A549 (cell line): Measurements from ENCODE around the gene R3HDM2. TPM values are rescaled to one million over a fixed set of nuclear protein-coding genes. Genes with fewer than 3 reads are reported as not detected.

Source experiments
- ATAC-seq, 2 experiments: fragments of 200-7000 bp in 1 of 2; fragments of >200 bp in 1 of 2; cut with Nextera tagmentation in 1 of 2; cut with Tn5 transposase in 1 of 2; 3 replicates each; pipeline versions ENCODE4 v1.8.0 to v1.9.1; 2018 to 2020; ENCODE audit warnings: mild to moderate bottlenecking in 1 of 2, moderate library complexity in 1 of 2
- CTCF ChIA-PET: fragments of 300-600 bp; sonication (Branson Sonifier 250); formaldehyde crosslinking; extraction: SDS; loops from one replicate; lab custom pipeline; 2021; ENCODE audit warnings: antibody characterized with exemption, inconsistent platforms; lab: Yijun Ruan, JAX
- POLR2A ChIA-PET: fragments of 350-600 bp; formaldehyde crosslinking; extraction: SDS; loops from one replicate; lab custom pipeline; 2021; ENCODE audit warnings: antibody characterized with exemption, inconsistent platforms; lab: Yijun Ruan, JAX
- DNase-seq, 2 experiments: peaks; one replicate each; pipeline versions ENCODE4 v3.0.0 to v3.0.0-alpha.2; 2011 to 2016; ENCODE audit warnings: low read depth in 1 of 2, low spot score in 1 of 2
- FAIRE-seq: peaks from 2 replicates; lab custom pipeline; 2011; peaks lifted over from hg19 to GRCh38; lab: Jason Lieb, UNC
- H3K27ac ChIP-seq, 2 experiments: fragments of >200 bp; sonication (Bioruptor Twin); formaldehyde crosslinking; 3 replicates each; pipeline ENCODE4 v1.5.1; 2016 to 2017
- H3K4me1 ChIP-seq: fragments of >200 bp; sonication (Bioruptor Twin); formaldehyde crosslinking; 3 replicates; pipeline ENCODE4 v1.6.1; 2016
- H3K4me2 ChIP-seq: fragments of >200 bp; sonication (Bioruptor Twin); formaldehyde crosslinking; 3 replicates; pipeline ENCODE4 v1.6.1; 2016
- H3K4me3 ChIP-seq: fragments of >200 bp; sonication (Bioruptor Twin); formaldehyde crosslinking; 3 replicates; pipeline ENCODE4 v1.5.1; 2016
- H3K9me3 ChIP-seq: fragments of >200 bp; sonication (Bioruptor Twin); formaldehyde crosslinking; 3 replicates; pipeline ENCODE4 v1.6.1; 2016
- CHD4 ChIP-seq: fragments of 200-600 bp; sonication (generic); IDR thresholded peaks from 2 replicates; pipeline ENCODE4 v1.6.1; 2016; ENCODE audit warnings: antibody characterized with exemption, mild to moderate bottlenecking, borderline replicate concordance
- FOXS1 ChIP-seq: fragments of 250-450 bp; sonication (Bioruptor Pico); IDR thresholded peaks from 2 replicates; pipeline ENCODE4 v1.5.0; 2020; ENCODE audit warnings: mild to moderate bottlenecking, moderate library complexity
- HDAC2 ChIP-seq: fragments of 200-600 bp; sonication (generic); IDR thresholded peaks from 2 replicates; pipeline ENCODE4 v1.6.1; 2016
- HOXA7 ChIP-seq: fragments of 250-450 bp; sonication (Bioruptor Pico); IDR thresholded peaks from 2 replicates; pipeline ENCODE4 v1.5.0; 2020; ENCODE audit warnings: mild to moderate bottlenecking, moderate library complexity
- HOXB5 ChIP-seq: fragments of 250-450 bp; sonication (Bioruptor Pico); IDR thresholded peaks from 2 replicates; pipeline ENCODE4 v1.5.0; 2020; ENCODE audit warnings: mild to moderate bottlenecking, moderate library complexity
- JUNB ChIP-seq: fragments of >200 bp; sonication (Bioruptor Twin); formaldehyde crosslinking; IDR thresholded peaks from 2 replicates; pipeline ENCODE4 v1.6.1; 2016
- KDM1A ChIP-seq: fragments of 200-600 bp; sonication (generic); IDR thresholded peaks from 2 replicates; pipeline ENCODE4 v1.6.1; 2016; ENCODE audit warnings: low read depth, mild to moderate bottlenecking
- KDM5A ChIP-seq: fragments of 200-600 bp; sonication (generic); IDR thresholded peaks from 2 replicates; pipeline ENCODE4 v1.6.1; 2016; ENCODE audit warnings: antibody characterized with exemption, mild to moderate bottlenecking
- MAFK ChIP-seq: fragments of 450-650 bp; IDR thresholded peaks from 2 replicates; pipeline ENCODE4 v1.6.1; 2014; ENCODE audit not compliant: partially characterized antibody
- NR3C1 ChIP-seq: fragments of >200 bp; sonication (Bioruptor Twin); formaldehyde crosslinking; IDR thresholded peaks from 3 replicates; pipeline ENCODE4 v1.6.1; 2017
- PHF8 ChIP-seq: fragments of 200-600 bp; sonication (generic); IDR thresholded peaks from 2 replicates; pipeline ENCODE4 v1.6.1; 2016; ENCODE audit warnings: low read depth, mild to moderate bottlenecking, antibody characterized with exemption, moderate library complexity, borderline replicate concordance
- POLR2AphosphoS2 ChIP-seq: conservative IDR thresholded peaks from 2 replicates; pipeline ENCODE4 v1.6.1; 2012; ENCODE audit warnings: low read length, improper control_type of control experiment, inconsistent platforms
- RAD21 ChIP-seq, 2 experiments: fragments of >200 bp in 1 of 2; sonication (Bioruptor Twin) in 1 of 2; formaldehyde crosslinking in 1 of 2; IDR thresholded peaks in 1 of 2; conservative IDR thresholded peaks in 1 of 2; 2 replicates in 1 of 2; 3 replicates in 1 of 2; pipeline ENCODE4 v1.6.1; 2012 to 2018; ENCODE audit warnings: inconsistent platforms in 1 of 2
- RFX5 ChIP-seq: fragments of 450-650 bp; IDR thresholded peaks from 2 replicates; pipeline ENCODE4 v1.7.1; 2014; ENCODE audit warnings: antibody characterized with exemption, mild to moderate bottlenecking, moderate library complexity
- RNF2 ChIP-seq: fragments of 200-600 bp; sonication (generic); IDR thresholded peaks from 2 replicates; pipeline ENCODE4 v1.6.1; 2016; ENCODE audit warnings: low read depth, mild to moderate bottlenecking, antibody characterized with exemption, moderate library complexity, borderline replicate concordance
- SREBF2 ChIP-seq: fragments of 450-650 bp; IDR thresholded peaks from 2 replicates; pipeline ENCODE4 v1.6.1; 2014; ENCODE audit warnings: mild to moderate bottlenecking, moderate library complexity
- TP53 ChIP-seq: fragments of 250-450 bp; sonication (Bioruptor Pico); IDR thresholded peaks from 2 replicates; pipeline ENCODE4 v1.5.0; 2021; ENCODE audit warnings: mild to moderate bottlenecking, moderate library complexity
- ZC3H11A ChIP-seq: fragments of 450-650 bp; IDR thresholded peaks from 2 replicates; pipeline ENCODE4 v1.6.1; 2014; ENCODE audit warnings: antibody characterized with exemption, mild to moderate bottlenecking
- ZFP36 ChIP-seq: fragments of 450-650 bp; IDR thresholded peaks from 2 replicates; pipeline ENCODE4 v1.6.1; 2014; ENCODE audit warnings: borderline replicate concordance; ENCODE audit not compliant: partially characterized antibody
- ZNF302 ChIP-seq: fragments of 250-450 bp; sonication (Bioruptor Pico); IDR thresholded peaks from 2 replicates; pipeline ENCODE4 v1.9.0; 2021; ENCODE audit warnings: inconsistent platforms, mild to moderate bottlenecking, moderate library complexity
- ZSCAN20 ChIP-seq: fragments of 250-450 bp; sonication (Bioruptor Pico); IDR thresholded peaks from 2 replicates; pipeline ENCODE4 v1.8.0; 2022; ENCODE audit warnings: mild to moderate bottlenecking, moderate library complexity
- WGBS: methylation state at CpG from one replicate; pipeline ENCODE4 v1.1.6; 2017; ENCODE audit errors: missing lambda C conversion rate; 5-methylcytosine and 5-hydroxymethylcytosine counted together
- polyA plus RNA-seq, 4 experiments: library from polyadenylated mRNA; depleted of rRNA in 3 of 4; stranded (reverse); fragments of >200 nt; fragmentation: RNase III in 1 of 4; extraction: RNeasy Plus Mini Kit Qiagen cat#74134 plus additional on column Dnase treatment in 1 of 4; gene quantifications; 2 replicates in 3 of 4; 3 replicates in 1 of 4; pipeline ENCODE4 v1.2.3, GENCODE V29; 2011 to 2017
- TF ChIP-seq, protein P1 (sequence below): fragments of >200 bp; sonication (Bioruptor Twin); formaldehyde crosslinking; IDR thresholded peaks from 3 replicates; pipeline ENCODE4 v1.6.1; 2016
- TF ChIP-seq, protein P2 (sequence below): IDR thresholded peaks from 2 replicates; pipeline ENCODE4 v1.6.1; 2012
- TF ChIP-seq, protein P3 (sequence below): fragments of 200-600 bp; sonication (generic); IDR thresholded peaks from 2 replicates; pipeline ENCODE4 v1.6.1; 2016; ENCODE audit warnings: antibody characterized with exemption, mild to moderate bottlenecking, moderate library complexity
- TF ChIP-seq, protein P4 (sequence below): fragments of >200 bp; sonication (Bioruptor Twin); formaldehyde crosslinking; IDR thresholded peaks from 2 replicates; pipeline ENCODE4 v1.6.1; 2016

Gene R3HDM2
- polyA plus RNA-seq, 2 of the 4 experiments (the other 2 are of a cell fraction), result 14.0 to 30.6 TPM

DNA sequence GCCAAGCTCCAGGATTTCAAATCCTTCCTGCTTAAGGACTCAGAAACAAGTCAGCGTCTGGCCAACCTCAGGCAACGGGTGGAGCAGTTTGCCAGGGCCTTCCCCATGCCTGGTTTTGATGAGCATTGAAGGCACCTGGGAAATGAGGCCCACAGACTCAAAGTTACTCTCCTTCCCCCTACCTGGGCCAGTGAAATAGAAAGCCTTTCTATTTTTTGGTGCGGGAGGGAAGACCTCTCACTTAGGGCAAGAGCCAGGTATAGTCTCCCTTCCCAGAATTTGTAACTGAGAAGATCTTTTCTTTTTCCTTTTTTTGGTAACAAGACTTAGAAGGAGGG is 196.6 kb downstream of the R3HDM2 start:
- TF ChIP-seq SREBF2, result no peak
- no peak for TF ChIP-seq NR3C1
- TF ChIP-seq, protein P1, sequence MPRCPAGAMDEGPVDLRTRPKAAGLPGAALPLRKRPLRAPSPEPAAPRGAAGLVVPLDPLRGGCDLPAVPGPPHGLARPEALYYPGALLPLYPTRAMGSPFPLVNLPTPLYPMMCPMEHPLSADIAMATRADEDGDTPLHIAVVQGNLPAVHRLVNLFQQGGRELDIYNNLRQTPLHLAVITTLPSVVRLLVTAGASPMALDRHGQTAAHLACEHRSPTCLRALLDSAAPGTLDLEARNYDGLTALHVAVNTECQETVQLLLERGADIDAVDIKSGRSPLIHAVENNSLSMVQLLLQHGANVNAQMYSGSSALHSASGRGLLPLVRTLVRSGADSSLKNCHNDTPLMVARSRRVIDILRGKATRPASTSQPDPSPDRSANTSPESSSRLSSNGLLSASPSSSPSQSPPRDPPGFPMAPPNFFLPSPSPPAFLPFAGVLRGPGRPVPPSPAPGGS, result no peak
- TF ChIP-seq ZNF302 (CRISPR knock-in tag), result no peak
- no peak for TF ChIP-seq HDAC2
- TF ChIP-seq POLR2AphosphoS2, result no peak
- TF ChIP-seq ZFP36, result no peak
- TF ChIP-seq KDM5A, result no peak
- no peak for TF ChIP-seq KDM1A
- H3K4me3 ChIP-seq, result no peak overlapping the region
- 94% methylated on average over 3 of the region's 3 CpGs for WGBS
- FAIRE-seq (no peak), DNase-seq (no peak), ATAC-seq (no peak)
- ChIA-PET CTCF (interaction anchor here (1.3 to 26.5 kb wide), 5 partner anchors 9 to 218 kb away, joined by 4 to 615 read pairs (median 4); partner anchors contain the start of genes NXPH4 and STAT6), POLR2A (no interaction called here)
- peaks cover 10% of the 10 kb centered on the region; the same call in 2 of the 3 replicates for H3K4me1 ChIP-seq
- H3K4me2 ChIP-seq, result no peak overlapping the region
- H3K9me3 ChIP-seq, result no peaks in the 10 kb centered on the region
- no peak overlapping the region for H3K27ac ChIP-seq

DNA sequence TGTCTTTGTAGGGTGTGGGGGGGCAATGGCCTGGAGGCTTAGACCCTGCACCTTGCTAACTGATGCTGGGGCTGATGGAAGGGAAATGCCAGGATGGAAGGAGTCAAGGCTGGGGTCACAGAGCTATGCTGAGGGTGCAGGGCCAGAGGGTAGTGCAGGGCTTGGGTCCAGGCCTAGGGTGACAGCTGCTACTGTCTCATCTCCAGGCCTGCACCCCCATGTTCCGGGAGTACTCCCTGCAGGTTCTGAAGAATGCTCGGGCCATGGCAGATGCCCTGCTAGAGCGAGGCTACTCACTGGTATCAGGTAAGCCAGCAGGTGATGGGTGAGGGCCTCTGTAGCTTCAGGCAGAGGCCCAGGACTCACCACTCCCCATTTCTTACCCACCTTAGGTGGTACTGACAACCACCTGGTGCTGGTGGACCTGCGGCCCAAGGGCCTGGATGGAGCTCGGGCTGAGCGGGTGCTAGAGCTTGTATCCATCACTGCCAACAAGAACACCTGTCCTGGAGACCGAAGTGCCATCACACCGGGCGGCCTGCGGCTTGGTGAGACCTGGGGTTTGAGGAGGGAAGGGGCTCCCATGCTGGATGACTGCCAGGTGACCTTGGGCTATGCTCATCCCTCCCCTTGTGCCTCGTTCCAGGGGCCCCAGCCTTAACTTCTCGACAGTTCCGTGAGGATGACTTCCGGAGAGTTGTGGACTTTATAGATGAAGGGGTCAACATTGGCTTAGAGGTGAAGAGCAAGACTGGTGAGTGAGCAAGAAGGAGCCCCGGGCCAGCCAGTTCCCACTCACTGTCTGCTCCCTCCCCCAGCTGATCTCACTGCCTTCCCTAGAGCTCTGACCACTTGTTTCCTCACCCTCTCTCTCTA is 197.2 kb downstream of the R3HDM2 start:
- Histone ChIP-seq H3K27ac (no peak overlapping the region), H3K9me3 (no peaks in the 10 kb centered on the region), H3K4me1 (peaks cover 12% of the 10 kb centered on the region; the same call in 2 of the 3 replicates), H3K4me3 (no peak overlapping the region), H3K4me2 (no peak overlapping the region)
- TF ChIP-seq RNF2 (no peak), PHF8 (no peak), HOXB5 (no peak), MAFK (no peak), FOXS1 (CRISPR knock-in tag) (no peak), RAD21 (conservative IDR thresholded peaks at IDR 0.05 in 1 of 2, IDR thresholded peaks at IDR 0.05 in 1 of 2) (no peak), ZC3H11A (no peak), RFX5 (no peak), JUNB (no peak), CHD4 (no peak), ZSCAN20 (CRISPR knock-in tag) (no peak), TP53 (no peak), HOXA7 (CRISPR knock-in tag) (no peak)
- TF ChIP-seq, protein P2, sequence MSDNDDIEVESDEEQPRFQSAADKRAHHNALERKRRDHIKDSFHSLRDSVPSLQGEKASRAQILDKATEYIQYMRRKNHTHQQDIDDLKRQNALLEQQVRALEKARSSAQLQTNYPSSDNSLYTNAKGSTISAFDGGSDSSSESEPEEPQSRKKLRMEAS, result no peak
- TF ChIP-seq, protein P3, sequence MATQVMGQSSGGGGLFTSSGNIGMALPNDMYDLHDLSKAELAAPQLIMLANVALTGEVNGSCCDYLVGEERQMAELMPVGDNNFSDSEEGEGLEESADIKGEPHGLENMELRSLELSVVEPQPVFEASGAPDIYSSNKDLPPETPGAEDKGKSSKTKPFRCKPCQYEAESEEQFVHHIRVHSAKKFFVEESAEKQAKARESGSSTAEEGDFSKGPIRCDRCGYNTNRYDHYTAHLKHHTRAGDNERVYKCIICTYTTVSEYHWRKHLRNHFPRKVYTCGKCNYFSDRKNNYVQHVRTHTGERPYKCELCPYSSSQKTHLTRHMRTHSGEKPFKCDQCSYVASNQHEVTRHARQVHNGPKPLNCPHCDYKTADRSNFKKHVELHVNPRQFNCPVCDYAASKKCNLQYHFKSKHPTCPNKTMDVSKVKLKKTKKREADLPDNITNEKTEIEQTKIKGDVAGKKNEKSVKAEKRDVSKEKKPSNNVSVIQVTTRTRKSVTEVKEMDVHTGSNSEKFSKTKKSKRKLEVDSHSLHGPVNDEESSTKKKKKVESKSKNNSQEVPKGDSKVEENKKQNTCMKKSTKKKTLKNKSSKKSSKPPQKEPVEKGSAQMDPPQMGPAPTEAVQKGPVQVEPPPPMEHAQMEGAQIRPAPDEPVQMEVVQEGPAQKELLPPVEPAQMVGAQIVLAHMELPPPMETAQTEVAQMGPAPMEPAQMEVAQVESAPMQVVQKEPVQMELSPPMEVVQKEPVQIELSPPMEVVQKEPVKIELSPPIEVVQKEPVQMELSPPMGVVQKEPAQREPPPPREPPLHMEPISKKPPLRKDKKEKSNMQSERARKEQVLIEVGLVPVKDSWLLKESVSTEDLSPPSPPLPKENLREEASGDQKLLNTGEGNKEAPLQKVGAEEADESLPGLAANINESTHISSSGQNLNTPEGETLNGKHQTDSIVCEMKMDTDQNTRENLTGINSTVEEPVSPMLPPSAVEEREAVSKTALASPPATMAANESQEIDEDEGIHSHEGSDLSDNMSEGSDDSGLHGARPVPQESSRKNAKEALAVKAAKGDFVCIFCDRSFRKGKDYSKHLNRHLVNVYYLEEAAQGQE, result no peak
- TF ChIP-seq, protein P4, sequence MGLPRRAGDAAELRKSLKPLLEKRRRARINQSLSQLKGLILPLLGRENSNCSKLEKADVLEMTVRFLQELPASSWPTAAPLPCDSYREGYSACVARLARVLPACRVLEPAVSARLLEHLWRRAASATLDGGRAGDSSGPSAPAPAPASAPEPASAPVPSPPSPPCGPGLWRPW, result no peak
- no peak for ATAC-seq
- CTCF ChIA-PET, result interaction anchor here (1.0 to 26.5 kb wide), 8 partner anchors 9 to 219 kb away, joined by 3 to 615 read pairs (median 4); partner anchors contain the start of genes NXPH4, STAC3 and STAT6
- no peak for DNase-seq
- POLR2A ChIA-PET, result no interaction called here
- FAIRE-seq, result no peak
- 93% methylated on average over 11 of the region's 15 CpGs for WGBS
